Type B pancreatic cell (in vitro differentiated cells): ENCODE measurements around the gene MANF. TPM values are rescaled to one million over a fixed set of nuclear protein-coding genes. Genes with fewer than 3 reads are reported as not detected.

ENCODE experiments used
- DNase-seq: peaks from one replicate; pipeline ENCODE4 v3.0.0; 2021; ENCODE audit warnings: mixed read lengths; ENCODE audit not compliant: unreplicated experiment; ENCODE audit errors: extremely low spot score
- H3K27ac Mint-ChIP-seq: 2 replicates; pipeline ENCODE4 v1.8.0; 2021; ENCODE audit warnings: mild to moderate bottlenecking, mixed read lengths
- H3K27me3 Mint-ChIP-seq: 2 replicates; pipeline ENCODE4 v1.8.0; 2021; ENCODE audit warnings: mixed read lengths
- H3K36me3 Mint-ChIP-seq: 2 replicates; pipeline ENCODE4 v1.8.0; 2021; ENCODE audit warnings: mixed read lengths
- H3K4me1 Mint-ChIP-seq: one replicate; pipeline ENCODE4 v1.8.0; 2021; ENCODE audit warnings: mixed read lengths; ENCODE audit not compliant: unreplicated experiment
- H3K4me3 Mint-ChIP-seq: 2 replicates; pipeline ENCODE4 v1.8.0; 2021; ENCODE audit warnings: mild to moderate bottlenecking, mixed read lengths
- H3K9me3 Mint-ChIP-seq: 2 replicates; pipeline ENCODE4 v1.8.0; 2021; ENCODE audit warnings: mixed read lengths
- CTCF ChIP-seq: fragments of 200-600 bp; sonication (generic); conservative IDR thresholded peaks from 2 replicates; pipeline ENCODE4 v1.5.0; 2021; ENCODE audit warnings: antibody characterized with exemption, mild to moderate bottlenecking
- total RNA-seq: library from RNA; stranded (reverse); gene quantifications from 2 replicates; pipeline ENCODE4 v1.2.1, GENCODE V29; 2021; ENCODE audit warnings: low replicate concordance

The MANF gene
- total RNA-seq, 1 donor from 2014 or later: 139 TPM

GRCh38 chr3:51340989-51341636 is 44.0 kb upstream of the MANF start:
- TF ChIP-seq CTCF: no peak
- DNase-seq: no peak
- no peaks in the 10 kb centered on the region for H3K9me3 Mint-ChIP-seq
- no peak overlapping the region for H3K27ac Mint-ChIP-seq
- H3K4me3 Mint-ChIP-seq: no peak overlapping the region
- H3K36me3 Mint-ChIP-seq: peaks cover 4% of the 10 kb centered on the region
- no peaks in the 10 kb centered on the region for H3K27me3 Mint-ChIP-seq
- H3K4me1 Mint-ChIP-seq: peaks cover 17% of the 10 kb centered on the region

- Mint-ChIP-seq H3K9me3 (no peaks in the 10 kb centered on the region), H3K27ac (peak overlapping the region; percentile 91), H3K27me3 (no peaks in the 10 kb centered on the region), H3K36me3 (peaks cover 4% of the 10 kb centered on the region), H3K4me1 (peaks cover 16% of the 10 kb centered on the region), H3K4me3 (peak overlapping the region; percentile 36)
- TF ChIP-seq CTCF: no peak
- no peak for DNase-seq
These were observed 41.0 kb upstream of the MANF start for GRCh38 chr3:51343918-51344687.

- Mint-ChIP-seq H3K27me3 (no peaks in the 10 kb centered on the region), H3K9me3 (no peaks in the 10 kb centered on the region), H3K4me1 (peaks cover 2% of the 10 kb centered on the region), H3K36me3 (peaks cover 4% of the 10 kb centered on the region), H3K27ac (no peak overlapping the region), H3K4me3 (no peak overlapping the region)
- DNase-seq: no peak
- no peak for TF ChIP-seq CTCF
These were observed 34.3 kb upstream of the MANF start for GRCh38 chr3:51350751-51351150.

- Mint-ChIP-seq H3K27me3 (no peaks in the 10 kb centered on the region), H3K9me3 (no peaks in the 10 kb centered on the region)
- TF ChIP-seq CTCF: no peak
These were observed 32.0 kb upstream of the MANF start for GRCh38 chr3:51353131-51353530.

GRCh38 chr3:51353691-51354090 is 31.4 kb upstream of the MANF start:
- no peak for DNase-seq
- Mint-ChIP-seq H3K27me3 (no peaks in the 10 kb centered on the region), H3K36me3 (peaks cover 4% of the 10 kb centered on the region), H3K9me3 (no peaks in the 10 kb centered on the region), H3K27ac (no peak overlapping the region), H3K4me3 (no peak overlapping the region), H3K4me1 (peaks cover 7% of the 10 kb centered on the region)
- no peak for TF ChIP-seq CTCF

More at GRCh38 chr3:51353131-51353530, 32.0 kb upstream of the MANF start:
- no peak for DNase-seq
- Mint-ChIP-seq H3K4me3 (no peak overlapping the region), H3K27ac (no peak overlapping the region), H3K4me1 (peaks cover 7% of the 10 kb centered on the region), H3K36me3 (peaks cover 4% of the 10 kb centered on the region)
